GM12865 (cell line): ENCODE data around the gene COL4A6.

Experiments used
- DNase-seq: peaks from one replicate; pipeline ENCODE4 v3.0.0; 2010; ENCODE audit warnings: low read depth
- H3K4me3 ChIP-seq: 2 replicates; pipeline ENCODE4 v1.5.1; 2011; ENCODE audit warnings: mild to moderate bottlenecking, low read depth, low read length, control low read depth
- CTCF ChIP-seq: IDR thresholded peaks from 2 replicates; pipeline ENCODE4 v1.5.1; 2011; ENCODE audit warnings: low read length, control low read depth, low read depth, inconsistent platforms; ENCODE audit not compliant: insufficient read depth; ENCODE audit errors: missing control alignments

COL4A6 gene

GRCh38 chrX:108437349-108438109 is 693 bp downstream of the COL4A6 start:
- DNase-seq, result no peak
- no peak for TF ChIP-seq CTCF
- no peak overlapping the region for H3K4me3 ChIP-seq

GRCh38 chrX:108435261-108435660 is 3.0 kb downstream of the COL4A6 start:
- H3K4me3 ChIP-seq, result no peak overlapping the region
- no peak for TF ChIP-seq CTCF
- no peak for DNase-seq

GRCh38 chrX:108426262-108426661 is 12.0 kb downstream of the COL4A6 start:
- H3K4me3 ChIP-seq, result no peak overlapping the region
- no peak for DNase-seq
- no peak for TF ChIP-seq CTCF

- H3K4me3 ChIP-seq, result no peak overlapping the region
- no peak for DNase-seq
- no peak for TF ChIP-seq CTCF
Measured at GRCh38 chrX:108420481-108420880, 17.7 kb downstream of the COL4A6 start.

GRCh38 chrX:108419401-108419800 is 18.8 kb downstream of the COL4A6 start:
- no peak for DNase-seq
- no peak for TF ChIP-seq CTCF
- no peak overlapping the region for H3K4me3 ChIP-seq

- H3K4me3 ChIP-seq, result no peak overlapping the region
- no peak for DNase-seq
- no peak for TF ChIP-seq CTCF
Measured at GRCh38 chrX:108417257-108417656, 21.0 kb downstream of the COL4A6 start.

- no peak for DNase-seq
- TF ChIP-seq CTCF, result no peak
- H3K4me3 ChIP-seq, result no peak overlapping the region
Measured at GRCh38 chrX:108415891-108416290, 22.3 kb downstream of the COL4A6 start.
